Hematopoietic multipotent progenitor cell treated with erythropoietin and hydrocortisone succinate and interleukin-3 and kit ligand, for 15 days (in vitro differentiated cells): ENCODE results near the gene TTLL9.

ENCODE experiments used
- DNase-seq: peaks from one replicate; pipeline ENCODE4 v3.0.0-alpha.2; 2015; ENCODE audit warnings: low spot score

The TTLL9 gene

DNA sequence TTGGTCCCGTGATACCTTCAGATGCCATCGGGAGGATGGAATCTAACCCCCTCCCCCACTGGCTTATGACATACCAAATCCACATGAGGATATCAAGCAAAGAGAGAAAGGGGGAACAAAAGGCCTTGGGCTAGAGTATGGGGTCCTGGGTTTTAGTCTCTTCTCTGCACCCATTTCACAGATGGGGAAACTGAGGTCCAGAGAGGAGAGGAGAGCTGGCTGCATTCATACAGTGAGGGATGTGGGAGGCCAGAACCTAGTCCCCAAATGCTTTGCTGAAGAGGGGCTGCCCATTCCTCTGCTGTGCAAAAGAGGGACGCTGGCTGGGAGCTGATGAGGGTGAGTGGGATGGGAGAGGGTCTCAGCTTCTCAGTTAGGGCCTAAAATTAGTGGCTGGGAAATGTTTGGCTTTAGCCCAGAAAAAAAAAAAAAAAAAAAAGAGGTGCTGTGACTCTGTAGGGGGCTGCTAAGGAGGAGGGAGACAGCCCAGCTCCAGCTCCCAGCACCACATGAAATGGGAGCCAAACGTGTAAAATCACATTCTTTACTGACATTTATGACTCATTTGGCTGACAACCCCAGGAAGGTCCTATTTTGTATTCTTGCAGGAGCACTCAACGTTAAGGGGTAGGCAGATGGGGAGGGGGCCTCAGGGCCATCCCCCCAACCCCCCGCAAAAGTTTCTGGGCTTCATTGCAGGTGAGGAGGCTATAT lies 109.4 kb downstream of the TTLL9 start:
- no peak for DNase-seq

- DNase-seq: no peak
These were observed 111.3 kb downstream of the TTLL9 start for GRCh38 chr20:31981784-31982183.

GRCh38 chr20:31984981-31985471 lies 114.6 kb downstream of the TTLL9 start:
- DNase-seq: no peak

DNA sequence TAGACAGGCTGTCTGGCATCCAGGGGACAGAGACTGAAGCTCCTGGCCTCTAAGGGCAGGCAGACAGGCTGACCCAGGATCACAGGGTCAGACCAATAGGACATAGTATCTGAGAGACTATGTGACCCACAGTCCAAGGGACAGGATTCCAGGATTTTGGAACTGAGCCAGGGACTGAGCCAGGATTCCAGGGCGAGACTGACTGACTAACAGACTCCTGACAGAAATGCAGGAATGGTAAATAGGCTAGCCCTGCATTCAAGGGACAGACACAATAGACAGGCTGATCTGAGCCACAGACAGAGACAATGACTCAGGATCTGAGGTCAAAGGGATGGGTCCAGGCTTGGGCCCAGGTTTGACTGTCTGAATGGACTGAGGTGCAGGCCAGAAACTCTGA lies 117.3 kb downstream of the TTLL9 start:
- DNase-seq: no peak

DNA sequence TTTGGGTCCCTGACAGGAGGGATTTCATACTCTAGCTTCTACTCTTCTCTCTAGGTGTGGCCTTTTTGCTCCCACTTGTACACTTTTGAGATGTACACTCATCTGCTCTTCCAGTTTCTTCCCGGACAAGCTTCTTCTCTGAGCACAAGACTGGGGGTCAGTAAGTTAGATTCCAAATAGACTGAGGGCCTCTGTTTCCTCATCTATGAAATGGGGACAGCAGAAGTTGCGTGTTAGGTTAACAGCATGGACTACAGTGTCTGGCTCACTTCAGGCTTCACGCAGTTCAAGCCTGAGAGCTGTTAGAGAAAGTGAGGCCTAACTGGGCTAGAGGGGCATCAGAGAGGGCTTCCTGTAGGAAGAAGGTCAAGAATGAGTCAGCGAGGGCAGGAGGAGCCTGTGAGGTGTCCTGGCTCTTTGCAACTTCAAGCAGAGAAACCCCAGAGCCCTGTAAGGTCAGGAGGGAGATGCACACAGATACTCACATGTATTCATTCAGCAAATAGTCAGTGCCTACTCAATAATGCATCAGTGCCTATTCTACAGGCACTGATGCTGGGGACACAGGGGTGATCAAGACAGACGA lies 118.1 kb downstream of the TTLL9 start:
- DNase-seq: no peak

GRCh38 chr20:31989030-31989645 lies 118.7 kb downstream of the TTLL9 start:
- DNase-seq: no peak

DNA sequence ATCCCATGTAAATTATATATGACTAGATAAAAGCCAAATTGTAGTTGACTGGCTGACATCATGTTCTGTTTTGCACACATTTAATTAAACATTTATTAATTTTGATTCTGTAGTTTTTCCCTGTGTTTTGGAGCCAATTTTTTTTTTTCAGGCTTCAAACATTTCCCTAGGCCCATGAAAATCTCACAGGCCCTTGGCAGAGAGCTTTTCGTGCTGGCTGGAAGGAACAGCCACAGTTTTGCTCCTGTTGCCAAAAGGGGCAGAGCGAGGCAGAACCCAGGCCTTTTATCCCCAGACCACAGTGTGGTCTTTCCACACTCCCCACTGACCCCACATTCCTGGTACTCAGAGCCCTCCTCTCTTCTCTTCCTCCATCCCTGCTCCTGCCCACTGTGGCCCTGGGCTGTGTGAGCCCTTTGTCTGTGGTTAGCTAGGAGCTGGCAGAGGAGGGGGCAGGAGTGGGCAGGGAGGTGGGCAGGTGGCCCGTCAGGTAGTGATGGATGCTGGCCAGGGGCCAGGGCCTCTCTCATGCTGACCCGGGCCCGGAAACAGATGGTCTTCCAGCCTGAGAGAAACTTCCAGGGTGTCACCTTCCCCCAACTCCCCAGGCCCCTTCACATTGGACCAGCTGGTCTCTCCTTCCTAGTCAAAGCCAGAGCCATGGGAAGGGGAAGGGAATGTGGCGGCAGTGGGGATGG lies 120.4 kb downstream of the TTLL9 start:
- DNase-seq: no peak

GRCh38 chr20:31991339-31991705 lies 120.9 kb downstream of the TTLL9 start:
- no peak for DNase-seq

DNA sequence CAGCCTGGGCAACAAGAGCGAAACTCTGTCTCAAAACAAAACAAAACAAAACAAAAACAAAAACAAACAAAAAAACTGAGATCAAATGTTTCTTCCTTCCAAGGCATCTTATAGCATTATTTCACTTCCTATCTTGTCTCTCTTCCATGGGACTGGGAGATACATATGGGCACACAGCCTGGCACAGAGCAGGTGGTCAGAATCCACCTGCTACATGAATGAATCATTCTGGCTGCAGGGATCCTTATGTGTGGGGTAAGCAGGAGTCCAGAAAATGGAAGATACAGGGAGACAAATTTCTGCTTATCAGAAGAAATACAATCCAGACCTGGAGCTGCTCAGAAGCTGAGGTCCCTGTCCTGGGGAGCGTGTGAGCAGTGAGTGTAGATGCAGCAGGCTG lies 121.7 kb downstream of the TTLL9 start:
- no peak for DNase-seq
